Mucosa of descending colon (tissue), 3 donors: Measurements from ENCODE around the gene SYNGR4. TPM values are rescaled to one million over a fixed set of nuclear protein-coding genes. Genes with fewer than 3 reads are reported as not detected.

ENCODE experiments used
- ATAC-seq: fragments of 200-7000 bp; cut with Tn5 transposase; one replicate; pipeline ENCODE4 v1.9.1; 2020; ENCODE audit warnings: mild to moderate bottlenecking, moderate library complexity
- DNase-seq, 3 donors: peaks; one replicate each; pipeline ENCODE4 v3.0.0-alpha.2; 2020
- H3K36me3 ChIP-seq: fragments of 200-600 bp; one replicate; pipeline ENCODE4 v1.8.0; 2021; ENCODE audit warnings: low read depth, mild to moderate bottlenecking
- H3K4me1 ChIP-seq: fragments of 200-600 bp; one replicate; pipeline ENCODE4 v1.8.0; 2021; ENCODE audit warnings: low read depth, mild to moderate bottlenecking
- H3K4me3 ChIP-seq: fragments of 200-600 bp; one replicate; pipeline ENCODE4 v1.8.0; 2021; ENCODE audit warnings: mild to moderate bottlenecking
- H3K9me3 ChIP-seq: fragments of 200-600 bp; one replicate; pipeline ENCODE4 v1.8.0; 2021; ENCODE audit warnings: mild to moderate bottlenecking
- intact Hi-C, 2 donors: fragments of 100-400 bp; cut with DNase I in 1 of 2; cut with micrococcal nuclease in 1 of 2; formaldehyde crosslinking; loops; one replicate each; pipeline versions ENCODE4 v1.11.0 to v1.11.1; 2022; cut with DNase I, micrococcal nuclease
- total RNA-seq, 3 donors: library from RNA; stranded (reverse); fragmentation: NEBNext Ultra II Directional in 2 of 3; extraction: Animal tissue kit (Norgen Biotek cat#: 25700) in 2 of 3; gene quantifications; one replicate each; pipeline versions ENCODE4 v1.2.1 to v1.2.4, GENCODE V29; 2021 to 2023
- TF ChIP-seq, protein P1 (sequence below): fragments of 200-600 bp; IDR thresholded peaks from one replicate; pipeline ENCODE4 v1.8.0; 2022; ENCODE audit warnings: antibody characterized with exemption, mild to moderate bottlenecking
- donor health status: DM: no; HTN: no; CAD: no; lungs with moderate emphysema.
- donor health status: DM: no; HTN: no; CAD: no.
- donor health status: DM: no; HTN: yes; CAD: no.

Gene SYNGR4
- total RNA-seq, 3 donors from 2014 or later, result 0.41 TPM; not detected in 2

DNA sequence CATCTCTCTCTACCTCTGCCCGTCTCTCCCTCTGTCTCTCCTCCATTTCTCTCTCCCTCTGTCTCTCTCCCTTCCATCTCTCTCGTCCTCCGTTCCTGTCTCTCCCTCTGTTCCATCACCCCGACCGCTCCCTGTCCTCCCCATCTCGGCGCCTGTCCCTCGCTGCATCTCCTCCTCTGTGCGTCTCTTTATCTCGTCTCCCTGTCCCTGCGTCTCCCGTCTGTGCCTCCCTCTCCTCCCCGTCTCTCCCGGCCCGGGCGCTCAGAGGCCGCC, 33.9 kb downstream of the SYNGR4 start:
- intact Hi-C loops, result no loop called here
- Histone ChIP-seq H3K4me1 (peaks cover 15% of the 10 kb centered on the region), H3K36me3 (no peaks in the 10 kb centered on the region), H3K4me3 (no peak overlapping the region), H3K9me3 (no peaks in the 10 kb centered on the region)
- DNase-seq (no peak), ATAC-seq (no peak)
- TF ChIP-seq, protein P1, sequence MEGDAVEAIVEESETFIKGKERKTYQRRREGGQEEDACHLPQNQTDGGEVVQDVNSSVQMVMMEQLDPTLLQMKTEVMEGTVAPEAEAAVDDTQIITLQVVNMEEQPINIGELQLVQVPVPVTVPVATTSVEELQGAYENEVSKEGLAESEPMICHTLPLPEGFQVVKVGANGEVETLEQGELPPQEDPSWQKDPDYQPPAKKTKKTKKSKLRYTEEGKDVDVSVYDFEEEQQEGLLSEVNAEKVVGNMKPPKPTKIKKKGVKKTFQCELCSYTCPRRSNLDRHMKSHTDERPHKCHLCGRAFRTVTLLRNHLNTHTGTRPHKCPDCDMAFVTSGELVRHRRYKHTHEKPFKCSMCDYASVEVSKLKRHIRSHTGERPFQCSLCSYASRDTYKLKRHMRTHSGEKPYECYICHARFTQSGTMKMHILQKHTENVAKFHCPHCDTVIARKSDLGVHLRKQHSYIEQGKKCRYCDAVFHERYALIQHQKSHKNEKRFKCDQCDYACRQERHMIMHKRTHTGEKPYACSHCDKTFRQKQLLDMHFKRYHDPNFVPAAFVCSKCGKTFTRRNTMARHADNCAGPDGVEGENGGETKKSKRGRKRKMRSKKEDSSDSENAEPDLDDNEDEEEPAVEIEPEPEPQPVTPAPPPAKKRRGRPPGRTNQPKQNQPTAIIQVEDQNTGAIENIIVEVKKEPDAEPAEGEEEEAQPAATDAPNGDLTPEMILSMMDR, result no peak

GRCh38 chr19:48398375-48399235, 34.4 kb downstream of the SYNGR4 start:
- intact Hi-C loops, result no loop called here
- Histone ChIP-seq H3K4me3 (no peak overlapping the region), H3K9me3 (no peaks in the 10 kb centered on the region), H3K36me3 (no peaks in the 10 kb centered on the region), H3K4me1 (peaks cover 15% of the 10 kb centered on the region)
- DNase-seq (peak; percentile 90 to 94 (median 93)), ATAC-seq (peak; percentile 90)
- TF ChIP-seq, protein P1, result no peak

- H3K4me3 ChIP-seq, result no peak overlapping the region
- H3K36me3 ChIP-seq, result no peaks in the 10 kb centered on the region
- peaks cover 9% of the 10 kb centered on the region for H3K4me1 ChIP-seq
- ATAC-seq (peak; percentile 62), DNase-seq (peak; percentile 59 to 75 (median 74))
- TF ChIP-seq, protein P1, result no peak
- H3K9me3 ChIP-seq, result no peaks in the 10 kb centered on the region
- intact Hi-C loops, result no loop called here
Measured at GRCh38 chr19:48400018-48400742, 36.0 kb downstream of the SYNGR4 start.

DNA sequence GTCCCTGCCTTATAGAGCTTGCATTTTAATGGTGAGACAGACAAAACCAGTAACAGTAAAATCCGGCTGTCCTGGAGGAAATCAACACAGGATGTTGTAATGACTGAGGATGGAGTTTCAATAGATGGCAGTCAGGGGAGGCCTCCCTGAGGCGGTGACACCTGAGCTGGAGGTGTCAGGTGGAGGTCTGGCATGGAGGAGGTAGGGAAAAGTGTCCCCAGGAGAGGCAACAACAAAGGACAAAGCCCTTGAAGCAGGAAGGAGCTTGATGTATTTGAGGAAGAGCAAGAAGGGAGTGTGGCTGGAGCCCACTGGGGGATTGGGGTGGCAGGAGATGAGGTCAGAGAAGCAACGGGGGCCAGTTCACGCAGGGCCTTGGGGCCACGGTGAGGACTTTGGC, 37.1 kb downstream of the SYNGR4 start:
- TF ChIP-seq, protein P1, result no peak
- no peaks in the 10 kb centered on the region for H3K36me3 ChIP-seq
- H3K4me3 ChIP-seq, result no peak overlapping the region
- intact Hi-C loops, result no loop called here
- no peak for ATAC-seq
- no peak for DNase-seq
- H3K4me1 ChIP-seq, result peaks cover 9% of the 10 kb centered on the region
- no peaks in the 10 kb centered on the region for H3K9me3 ChIP-seq

- DNase-seq (peak in 1 of 3 donors; percentile 72), ATAC-seq (peak; percentile 39)
- Histone ChIP-seq H3K9me3 (no peaks in the 10 kb centered on the region), H3K36me3 (no peaks in the 10 kb centered on the region), H3K4me3 (no peak overlapping the region), H3K4me1 (peaks cover 4% of the 10 kb centered on the region)
- intact Hi-C loops, result no loop called here
- TF ChIP-seq, protein P1, result no peak
Measured at GRCh38 chr19:48403606-48404005, 39.4 kb downstream of the SYNGR4 start.
